Brain pericyte (primary cell): ENCODE results near the gene SYF2.

Source experiments
- DNase-seq: peaks from one replicate; pipeline ENCODE4 v3.0.0-alpha.2; 2012; ENCODE audit warnings: low read depth, low spot score

The SYF2 gene

DNA sequence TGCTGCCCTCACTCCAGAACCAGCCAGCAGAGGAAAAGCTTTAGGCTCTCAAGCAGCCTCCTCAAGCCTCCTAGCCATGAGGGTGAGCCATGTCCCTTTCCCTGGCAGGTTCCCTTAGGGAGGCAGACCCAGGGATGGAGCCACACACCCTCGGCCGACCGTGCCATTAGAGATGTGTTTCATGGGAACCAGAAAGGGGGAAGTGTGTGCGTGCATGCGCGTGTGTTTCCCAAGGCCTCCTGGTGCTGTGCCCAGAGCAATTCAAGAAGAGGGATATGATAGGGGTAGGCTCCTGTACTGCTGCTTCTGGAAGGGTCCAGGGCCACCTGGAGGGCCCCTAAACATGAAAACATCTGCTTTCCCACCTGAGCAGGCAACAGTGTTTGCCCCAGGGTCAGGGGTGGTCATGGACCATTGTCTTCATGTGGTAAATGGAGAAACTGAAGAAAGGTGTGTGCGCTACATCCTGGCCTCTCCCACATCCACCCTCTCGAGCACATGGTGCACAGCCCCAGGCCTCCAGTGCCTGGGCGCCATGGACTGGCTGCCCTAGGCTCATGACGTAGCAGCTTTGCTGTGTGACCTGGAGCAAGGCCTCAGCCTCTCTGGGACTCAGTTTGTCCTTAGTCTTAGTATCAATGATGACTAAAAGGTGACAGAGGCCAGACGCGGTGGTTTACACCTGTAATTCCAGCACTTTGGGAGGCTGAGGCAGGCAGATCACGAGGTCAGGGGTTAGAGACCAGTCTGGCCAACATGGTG is 48.1 kb downstream of the SYF2 start:
- no peak for DNase-seq

DNA sequence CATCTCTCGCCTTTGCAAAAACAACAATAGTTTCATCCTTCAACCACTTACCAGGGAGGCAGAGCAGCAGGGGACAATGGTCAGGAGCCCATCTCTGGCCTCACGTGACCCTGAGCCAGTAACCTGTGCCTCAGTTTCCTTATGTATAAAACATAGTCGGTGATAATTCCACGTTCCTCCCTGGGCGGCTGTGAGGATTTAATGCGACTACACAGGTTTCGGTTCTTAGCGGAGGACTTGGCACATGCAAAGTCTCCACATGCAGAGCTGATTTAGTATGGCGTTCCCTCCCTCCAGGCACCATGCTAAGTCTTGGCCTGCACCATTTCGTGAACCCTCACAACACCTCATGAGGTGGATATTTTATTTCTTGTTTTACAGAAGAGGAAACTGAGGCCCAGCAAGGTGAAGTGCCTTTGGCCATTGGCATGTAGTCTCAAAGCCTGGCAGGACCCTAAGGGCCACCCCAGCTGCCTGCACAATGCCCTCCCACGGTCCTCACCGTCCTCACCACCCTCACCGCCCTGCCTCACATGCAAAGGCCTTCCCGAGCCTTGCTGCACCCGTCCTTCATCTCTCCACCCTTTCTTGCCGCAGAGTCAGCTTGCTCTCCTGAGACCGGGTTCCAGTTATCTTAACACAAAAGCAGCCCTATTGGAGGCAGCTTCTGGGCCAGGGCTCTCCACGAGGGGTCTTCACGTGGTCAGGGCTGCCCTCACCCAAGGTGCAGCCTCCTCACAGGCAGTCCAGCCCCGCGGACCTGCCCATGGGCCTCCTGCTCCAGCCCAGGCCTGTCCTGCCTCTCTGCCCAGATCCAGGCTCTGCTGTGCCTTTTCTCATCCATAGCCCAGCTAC is 48.9 kb downstream of the SYF2 start:
- DNase-seq = no peak

DNA sequence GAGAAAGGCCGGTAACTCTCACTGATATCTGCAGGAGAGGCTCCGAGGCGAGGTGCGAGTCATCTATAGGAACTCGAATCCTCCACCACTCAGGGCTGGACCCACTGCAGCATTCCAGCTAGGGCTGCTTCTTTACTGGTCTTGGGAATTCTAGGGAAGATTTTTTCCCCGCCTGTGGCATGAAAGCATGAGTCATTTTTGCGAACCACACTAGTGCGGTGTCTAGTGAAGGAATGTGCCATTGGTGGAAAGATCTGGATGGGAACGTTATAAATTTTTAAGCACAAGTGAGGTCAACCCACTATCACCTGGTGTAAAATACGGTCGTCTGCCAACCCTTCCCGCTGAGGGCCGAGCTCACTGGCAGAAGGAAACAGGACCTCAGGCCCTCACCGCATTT is 49.7 kb downstream of the SYF2 start:
- no peak for DNase-seq

DNA sequence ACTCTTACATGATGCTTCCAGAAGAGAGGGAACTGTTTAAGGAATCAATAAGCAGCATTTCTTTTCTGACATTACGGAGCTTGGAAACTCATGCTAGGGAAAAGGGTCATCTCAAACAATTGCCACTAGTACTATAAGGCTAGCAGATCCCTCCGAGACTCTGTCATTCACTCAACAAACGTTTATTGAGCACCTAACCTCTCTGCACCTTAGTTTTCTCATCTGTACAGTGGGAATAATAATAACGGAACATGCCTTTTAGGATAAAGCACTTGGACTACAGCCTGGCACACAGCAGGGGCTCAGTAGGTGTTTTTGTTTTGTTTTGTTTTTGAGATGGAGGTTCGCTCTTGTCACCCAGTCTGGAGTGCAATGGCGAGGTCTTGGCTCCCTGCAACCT is 51.3 kb downstream of the SYF2 start:
- DNase-seq = no peak

DNA sequence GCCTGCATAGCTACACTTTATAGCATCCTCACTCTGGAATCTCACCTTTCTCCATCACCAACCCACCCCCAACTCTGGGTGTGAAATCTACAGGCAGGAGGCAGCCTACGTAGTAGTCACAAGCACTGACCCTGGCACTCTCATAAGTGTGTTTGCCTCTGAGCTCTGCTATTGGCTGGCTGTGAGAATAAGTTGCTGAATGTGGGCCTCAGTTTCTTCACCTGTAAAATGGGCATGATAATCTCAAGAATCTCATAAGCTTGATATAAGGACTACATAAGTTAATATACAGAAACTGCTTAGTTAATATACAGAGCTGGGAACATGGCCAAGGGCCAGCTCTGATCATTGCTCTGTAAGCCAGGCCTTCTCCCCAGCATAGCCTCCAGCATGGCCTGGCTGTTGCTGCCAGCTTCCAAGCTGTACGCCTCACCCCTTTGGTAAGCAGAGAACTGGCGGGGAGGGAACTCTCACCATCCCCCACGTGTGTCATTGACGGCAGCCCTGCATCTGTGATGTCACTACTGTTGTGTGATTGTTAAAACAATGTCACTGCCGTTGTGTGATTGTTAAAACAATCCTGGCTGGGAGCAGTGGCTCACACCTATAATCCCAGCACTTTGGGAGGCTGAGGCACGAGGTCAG is 53.3 kb downstream of the SYF2 start:
- DNase-seq = no peak

DNA sequence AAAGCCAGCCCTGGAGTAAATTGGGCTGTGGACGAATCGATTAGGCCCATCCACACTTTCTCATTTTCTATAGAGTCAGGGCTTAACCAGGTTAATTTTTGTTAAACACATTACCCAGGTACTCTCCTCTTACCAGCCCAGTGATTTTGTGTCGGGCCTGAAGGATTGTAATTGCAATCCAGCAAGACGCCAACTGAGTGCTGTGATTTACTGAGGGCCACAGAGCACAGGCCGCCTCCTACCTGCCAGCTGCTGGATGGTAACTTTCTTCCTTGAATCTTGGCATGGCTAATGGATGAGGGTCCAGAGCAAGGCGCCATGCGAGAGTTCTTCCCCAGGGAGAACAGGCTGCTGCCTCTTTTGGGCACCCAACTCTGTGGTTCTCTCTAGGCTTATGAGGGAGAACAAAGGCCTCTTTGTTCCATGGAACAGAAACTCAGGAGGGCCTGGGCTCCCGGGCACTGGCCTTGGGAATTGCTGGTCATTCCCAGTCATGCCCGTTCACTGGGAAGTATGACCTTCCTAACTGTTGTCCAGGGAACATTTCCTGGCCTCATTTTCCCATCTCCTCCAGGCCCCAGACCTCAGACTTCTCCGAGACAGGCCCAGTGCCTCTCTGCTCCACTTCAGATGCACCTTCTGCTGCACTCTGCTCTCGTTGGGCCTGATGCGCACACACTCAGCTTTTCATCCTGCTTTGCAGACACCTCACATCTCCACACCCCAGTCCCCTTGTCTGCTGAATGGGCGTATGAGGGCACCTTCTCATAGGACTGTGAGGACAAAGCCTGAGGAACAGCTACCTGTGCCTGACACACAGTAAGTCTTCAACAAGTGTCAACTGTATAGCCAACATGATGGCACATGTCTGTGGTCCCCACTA is 57.3 kb downstream of the SYF2 start:
- DNase-seq = no peak

DNA sequence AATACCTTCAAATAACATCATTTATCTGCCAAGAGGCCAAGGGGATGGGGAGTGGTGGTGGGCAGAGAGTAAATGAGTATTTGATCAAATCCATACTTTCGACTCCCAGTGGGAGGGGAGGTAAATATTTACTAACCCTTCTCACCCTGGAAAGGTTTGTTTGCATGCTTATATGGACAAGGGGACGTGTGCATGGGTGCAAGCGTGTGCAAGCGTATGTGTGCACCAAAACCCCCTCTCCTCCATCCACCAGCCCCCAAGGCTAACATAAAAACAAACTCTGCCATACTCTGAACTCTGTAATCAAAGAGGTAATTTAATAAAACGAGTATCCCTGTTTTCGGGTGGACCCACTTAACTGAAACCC is 58.0 kb downstream of the SYF2 start:
- no peak for DNase-seq

DNA sequence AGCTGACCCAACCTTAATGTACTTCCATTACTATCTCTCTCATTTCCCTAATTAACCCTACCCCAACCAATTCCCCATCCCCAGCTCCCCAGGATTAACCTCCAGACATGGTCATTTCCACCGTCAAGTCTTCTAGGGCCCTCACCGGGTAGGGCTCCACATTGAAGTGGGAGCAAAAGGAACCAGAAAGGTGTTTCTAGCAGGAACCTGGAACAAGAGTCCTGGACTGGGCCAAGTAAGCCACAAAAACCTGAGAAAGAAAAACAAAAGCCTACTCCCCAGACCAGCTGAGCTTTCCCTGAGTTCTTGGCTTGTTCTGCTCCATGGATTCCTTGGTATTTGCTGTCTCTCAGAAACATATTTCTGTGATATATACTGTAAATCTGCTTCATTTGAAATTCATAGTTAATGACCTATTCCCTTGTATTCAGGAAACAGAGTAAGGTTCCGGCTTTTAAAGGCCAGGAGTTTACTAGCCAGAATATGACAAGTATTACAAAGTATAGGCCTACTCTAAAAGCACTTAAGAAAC is 58.4 kb downstream of the SYF2 start:
- DNase-seq = no peak
